ENCODE measurements around the gene TSPY8.
"Not testable (repeated sequence)": the region's sequence is repeated elsewhere in the genome, so short reads cannot be mapped to it uniquely, and the experiment has no call there.

The TSPY8 gene

GRCh38 chrY:9357497-9357896, at the start of gene TSPY8:
TSPY8 (plus strand) TSS chrY:9357797; CDS start chrY:9357843, 46 bp downstream.
- DNase-seq (ENCODE audit: low read depth, low spot score); H3K27ac ChIP-seq: not testable (repeated sequence)

GRCh38 chrY:9320996-9321395, 36.6 kb upstream of the TSPY8 start:
- no peak overlapping the region for H3K27ac ChIP-seq
- no peak for DNase-seq (ENCODE audit: low read depth, low spot score)

GRCh38 chrY:9337164-9337563, 20.4 kb upstream of the TSPY8 start, which contains the start of gene TSPY4:
TSPY4 (plus strand) TSS chrY:9337464; CDS start chrY:9337510, 46 bp downstream.
- not testable (repeated sequence) for DNase-seq (ENCODE audit: low read depth, low spot score); H3K27ac ChIP-seq

- not testable (repeated sequence) for DNase-seq (ENCODE audit: low read depth, low spot score); H3K27ac ChIP-seq
These were observed 38.9 kb downstream of the TSPY8 start for GRCh38 chrY:9396527-9396926.

- not testable (repeated sequence) for H3K27ac ChIP-seq; DNase-seq (ENCODE audit: low read depth, low spot score)
These were observed 40.5 kb downstream of the TSPY8 start, which contains the start of gene TSPY3 for GRCh38 chrY:9398121-9398520. TSPY3 (plus strand) TSS chrY:9398421; CDS start chrY:9398467, 46 bp downstream.

Data from epithelial cell of prostate (primary cell).